HG03571 (cell line): ENCODE data around the gene CRB2.

Source experiments
- ATAC-seq: cut with Tn5 transposase; IDR thresholded peaks from one replicate; pipeline ENCODE4 v1.9.1; 2021; ENCODE audit not compliant: unreplicated experiment

CRB2 gene

GRCh38 chr9:123355761-123356431, at the start of gene CRB2:
TSS of gene CRB2 (plus strand) at chr9:123356197. CDS start at chr9:123356261, 64 bp downstream.
- ATAC-seq: no peak

GRCh38 chr9:123309611-123310010, 46.4 kb upstream of the CRB2 start:
- no peak for ATAC-seq

- no peak for ATAC-seq
These were observed 45.3 kb upstream of the CRB2 start for GRCh38 chr9:123310551-123311249.

GRCh38 chr9:123311250-123311752, 44.7 kb upstream of the CRB2 start:
- ATAC-seq: no peak

GRCh38 chr9:123312306-123312877, 43.6 kb upstream of the CRB2 start:
- ATAC-seq: no peak

- no peak for ATAC-seq
These were observed 41.4 kb upstream of the CRB2 start for GRCh38 chr9:123314617-123315016.

GRCh38 chr9:123315635-123316034, 40.4 kb upstream of the CRB2 start:
- ATAC-seq: no peak

- no peak for ATAC-seq
These were observed 39.8 kb upstream of the CRB2 start for GRCh38 chr9:123316053-123316718.

- ATAC-seq: no peak
These were observed 37.8 kb upstream of the CRB2 start for GRCh38 chr9:123318202-123318601.

GRCh38 chr9:123318961-123319421, 37.0 kb upstream of the CRB2 start:
- ATAC-seq: no peak

- no peak for ATAC-seq
These were observed 36.3 kb upstream of the CRB2 start for GRCh38 chr9:123319541-123320339.

GRCh38 chr9:123320814-123321213, 35.2 kb upstream of the CRB2 start:
- ATAC-seq: no peak

- no peak for ATAC-seq
These were observed 34.3 kb upstream of the CRB2 start for GRCh38 chr9:123321616-123322272.

- peak; percentile 45 for ATAC-seq
These were observed 33.5 kb upstream of the CRB2 start for GRCh38 chr9:123322273-123323195.

GRCh38 chr9:123323196-123324013, 32.6 kb upstream of the CRB2 start:
- no peak for ATAC-seq

GRCh38 chr9:123324767-123325183, 31.2 kb upstream of the CRB2 start:
- no peak for ATAC-seq

GRCh38 chr9:123326187-123326586, 29.8 kb upstream of the CRB2 start:
- ATAC-seq: no peak

GRCh38 chr9:123326662-123327093, 29.3 kb upstream of the CRB2 start:
- no peak for ATAC-seq
